ENCODE data around the gene PRSS3.
A peak's percentile ranks its signal among the peaks of the same experiment; 100 is the strongest.
"Not testable (repeated sequence)": the region's sequence is repeated elsewhere in the genome, so short reads cannot be mapped to it uniquely, and the experiment has no call there.

The PRSS3 gene

DNA sequence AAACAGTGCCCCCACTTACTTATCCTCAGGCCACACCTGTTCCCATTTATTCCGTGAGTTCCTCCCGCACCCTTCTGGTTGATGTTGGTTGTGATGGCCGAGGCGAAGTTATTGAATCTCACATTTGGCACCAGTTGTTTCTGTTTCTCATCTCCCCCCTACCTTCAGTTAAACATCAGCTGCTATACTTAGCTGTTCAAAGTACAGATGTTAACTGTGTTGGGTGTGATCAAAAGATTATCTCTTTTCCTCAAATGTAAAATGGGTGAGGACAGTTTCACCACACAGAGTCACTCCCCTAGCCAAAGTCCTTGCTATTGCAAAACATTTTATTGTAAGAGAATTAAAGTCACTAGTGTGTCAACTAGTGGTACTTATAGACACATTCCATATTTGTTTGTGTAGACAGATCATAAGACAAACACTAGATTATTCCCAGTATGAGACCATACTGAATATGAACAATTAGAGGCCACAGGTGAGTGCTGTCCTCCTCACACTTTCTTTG is 43.2 kb upstream of the PRSS3 start:
- TF ChIP-seq, protein P1, sequence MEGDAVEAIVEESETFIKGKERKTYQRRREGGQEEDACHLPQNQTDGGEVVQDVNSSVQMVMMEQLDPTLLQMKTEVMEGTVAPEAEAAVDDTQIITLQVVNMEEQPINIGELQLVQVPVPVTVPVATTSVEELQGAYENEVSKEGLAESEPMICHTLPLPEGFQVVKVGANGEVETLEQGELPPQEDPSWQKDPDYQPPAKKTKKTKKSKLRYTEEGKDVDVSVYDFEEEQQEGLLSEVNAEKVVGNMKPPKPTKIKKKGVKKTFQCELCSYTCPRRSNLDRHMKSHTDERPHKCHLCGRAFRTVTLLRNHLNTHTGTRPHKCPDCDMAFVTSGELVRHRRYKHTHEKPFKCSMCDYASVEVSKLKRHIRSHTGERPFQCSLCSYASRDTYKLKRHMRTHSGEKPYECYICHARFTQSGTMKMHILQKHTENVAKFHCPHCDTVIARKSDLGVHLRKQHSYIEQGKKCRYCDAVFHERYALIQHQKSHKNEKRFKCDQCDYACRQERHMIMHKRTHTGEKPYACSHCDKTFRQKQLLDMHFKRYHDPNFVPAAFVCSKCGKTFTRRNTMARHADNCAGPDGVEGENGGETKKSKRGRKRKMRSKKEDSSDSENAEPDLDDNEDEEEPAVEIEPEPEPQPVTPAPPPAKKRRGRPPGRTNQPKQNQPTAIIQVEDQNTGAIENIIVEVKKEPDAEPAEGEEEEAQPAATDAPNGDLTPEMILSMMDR (conservative IDR thresholded peaks at IDR 0.05; ENCODE audit: low read depth), result no peak
- POLR2A ChIA-PET (ENCODE audit: low non-redundant PET), result no interaction called here
- H3K27ac ChIP-seq, result no peak overlapping the region
- DNase-seq (ENCODE audit: low spot score), result no peak
- CTCF ChIA-PET, result interaction anchor here (1.1 kb wide), 1 partner anchor 14 kb away, joined by 7 read pairs; no protein-coding TSS in a partner anchor

DNA sequence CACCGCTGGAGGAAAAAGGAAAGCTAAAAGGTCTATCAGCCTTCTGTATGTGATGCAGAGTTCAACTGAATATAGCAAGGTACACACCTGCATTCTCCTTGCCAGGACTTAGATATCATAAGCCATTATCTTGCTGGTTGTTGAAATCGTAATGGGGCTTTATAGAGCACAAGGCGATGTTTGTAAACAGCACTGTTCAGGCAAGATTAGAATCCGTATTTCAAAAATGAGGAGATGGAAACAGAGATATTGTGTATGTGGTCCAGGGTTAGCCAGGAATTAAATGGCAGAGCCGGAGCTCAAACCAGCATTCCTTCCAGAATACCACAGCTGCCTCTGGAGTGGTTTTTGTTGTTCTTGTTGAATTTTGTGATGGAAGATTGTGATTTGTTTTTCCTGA is 42.6 kb upstream of the PRSS3 start:
- CTCF ChIA-PET, result interaction anchor here (1.8 kb wide), 1 partner anchor 15 kb away, joined by 5 read pairs; no protein-coding TSS in a partner anchor
- POLR2A ChIA-PET (ENCODE audit: low non-redundant PET); DNase-seq (ENCODE audit: low spot score); H3K27ac ChIP-seq: not testable (repeated sequence)

DNA sequence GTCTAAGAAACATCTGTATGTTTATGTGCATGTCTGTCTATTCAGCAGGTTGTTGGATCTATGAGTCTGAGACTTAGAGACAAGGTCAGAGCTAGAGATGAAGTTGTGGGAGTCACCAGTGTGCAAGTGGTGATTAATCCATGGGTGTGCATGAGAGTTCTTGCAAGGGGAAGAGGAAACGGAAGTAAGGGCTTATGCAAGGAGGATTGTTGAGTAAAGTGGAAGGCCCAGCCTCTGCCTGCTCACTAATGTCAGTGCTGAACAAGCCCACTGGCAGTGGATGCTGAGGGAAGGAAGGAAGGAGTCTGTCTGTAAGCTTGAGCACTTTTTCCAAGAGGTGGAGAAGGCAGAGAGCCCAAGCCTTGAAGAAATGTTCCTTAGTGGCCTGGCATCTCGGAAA is 35.7 kb upstream of the PRSS3 start:
- POLR2A ChIA-PET (ENCODE audit: low non-redundant PET); H3K27ac ChIP-seq; CTCF ChIA-PET: not testable (repeated sequence)
- DNase-seq (ENCODE audit: low spot score), result peak; percentile 50

DNA sequence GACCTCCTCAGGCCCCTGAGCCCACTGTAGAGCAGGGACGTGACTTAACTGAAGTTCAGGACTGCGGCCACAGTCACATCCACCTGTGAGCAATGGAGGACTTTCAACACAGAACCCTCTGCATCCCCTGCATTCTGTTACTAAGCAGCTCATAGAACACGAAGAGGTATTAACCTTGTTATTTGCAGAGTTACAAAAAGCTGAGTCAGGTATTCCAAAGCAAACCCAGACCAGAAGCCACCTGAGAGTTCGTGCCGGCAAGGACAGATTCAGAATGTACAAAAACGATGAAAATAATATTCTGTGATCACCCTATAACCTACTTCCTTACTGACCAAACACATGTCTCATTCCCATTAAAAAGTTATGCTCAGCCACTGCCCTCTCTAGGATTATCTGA is 33.0 kb upstream of the PRSS3 start:
- no peak for DNase-seq (ENCODE audit: low spot score)
- ChIA-PET POLR2A (ENCODE audit: low non-redundant PET) (no interaction called here), CTCF (interaction anchor here (0.8 kb wide), 1 partner anchor 25 kb away, joined by 3 read pairs; no protein-coding TSS in a partner anchor)
- no peak overlapping the region for H3K27ac ChIP-seq
- TF ChIP-seq, protein P1 (conservative IDR thresholded peaks at IDR 0.05; ENCODE audit: low read depth), result no peak

DNA sequence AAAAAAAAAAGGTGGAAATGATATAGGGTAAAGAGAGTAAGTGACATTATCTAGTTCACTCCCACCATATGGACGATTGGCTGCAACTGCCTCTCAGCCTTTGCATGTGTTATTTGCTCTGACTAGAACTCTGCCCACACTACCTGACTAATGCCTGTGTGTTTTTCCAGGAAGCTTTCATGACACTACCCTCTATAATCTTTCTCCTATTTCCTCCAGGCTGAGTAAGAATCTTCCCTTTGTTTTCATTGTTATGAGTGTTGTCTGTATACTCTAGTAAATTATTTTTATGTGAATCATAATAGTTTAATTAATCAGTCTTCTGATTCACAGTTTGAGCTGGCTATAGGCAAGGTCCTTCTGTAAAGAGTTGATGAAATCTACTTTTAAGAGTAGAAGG is 31.7 kb upstream of the PRSS3 start:
- DNase-seq (ENCODE audit: low spot score), result peak; percentile 69
- peak overlapping the region; percentile 58 for H3K27ac ChIP-seq
- POLR2A ChIA-PET (ENCODE audit: low non-redundant PET); CTCF ChIA-PET: not testable (repeated sequence)

DNA sequence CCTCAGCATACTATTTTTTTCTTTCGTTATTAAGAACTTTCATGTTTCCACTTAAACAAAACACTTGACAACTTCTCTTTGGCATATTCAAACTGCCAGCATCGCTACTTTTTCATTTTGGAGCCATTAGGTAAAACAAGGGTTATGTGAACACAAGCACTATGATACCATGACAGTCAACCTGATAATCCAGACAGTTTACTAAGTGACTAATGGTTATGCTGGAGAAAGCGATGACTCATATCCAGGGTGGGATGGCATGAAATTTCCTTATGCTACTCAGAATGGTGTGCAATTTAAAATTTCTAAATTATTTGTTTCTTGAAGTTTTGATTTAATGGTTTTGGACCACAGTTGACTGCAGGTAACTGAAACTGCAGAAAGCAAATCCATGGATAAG is 29.9 kb upstream of the PRSS3 start:
- TF ChIP-seq, protein P1 (conservative IDR thresholded peaks at IDR 0.05; ENCODE audit: low read depth), result no peak
- DNase-seq (ENCODE audit: low spot score), result peak; percentile 64
- H3K27ac ChIP-seq, result no peak overlapping the region; the same call in 1 of the 2 replicates
- ChIA-PET CTCF (no interaction called here), POLR2A (ENCODE audit: low non-redundant PET) (no interaction called here)

DNA sequence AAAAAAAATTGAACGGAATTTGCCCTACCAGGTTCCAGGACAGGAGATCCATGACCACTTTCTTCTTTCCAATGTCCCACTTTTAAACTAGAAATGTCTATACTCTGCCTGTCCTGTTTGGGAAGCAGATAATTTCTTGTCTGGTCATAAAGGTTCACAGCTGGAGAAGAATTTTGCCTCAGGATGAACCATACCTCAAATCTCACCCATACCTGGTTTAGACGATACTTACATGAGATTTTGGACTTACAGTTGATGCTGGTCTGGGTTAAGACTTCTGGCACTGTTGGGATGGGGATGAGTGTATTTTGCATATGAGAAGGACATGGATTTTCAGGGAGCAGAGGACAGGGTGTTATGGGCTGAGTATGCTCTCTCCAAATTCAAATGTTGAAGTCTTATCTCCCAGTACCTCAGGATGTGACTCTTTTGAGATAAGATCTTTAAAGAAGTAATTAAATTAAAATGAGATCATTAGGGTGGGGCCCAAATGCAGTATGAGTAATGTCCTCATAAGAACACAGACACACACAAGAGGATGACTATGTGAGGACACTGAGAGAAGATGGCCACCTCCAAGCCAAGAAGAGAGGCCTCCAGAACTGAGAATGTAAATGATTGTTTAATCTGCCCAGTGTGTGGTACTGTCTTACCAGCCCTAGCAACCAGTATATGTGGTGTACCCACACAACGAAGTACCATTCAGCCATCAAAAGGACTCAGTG is 25.0 kb upstream of the PRSS3 start:
- CTCF ChIA-PET; POLR2A ChIA-PET (ENCODE audit: low non-redundant PET): not testable (repeated sequence)
- peak overlapping the region; percentile 51 for H3K27ac ChIP-seq

DNA sequence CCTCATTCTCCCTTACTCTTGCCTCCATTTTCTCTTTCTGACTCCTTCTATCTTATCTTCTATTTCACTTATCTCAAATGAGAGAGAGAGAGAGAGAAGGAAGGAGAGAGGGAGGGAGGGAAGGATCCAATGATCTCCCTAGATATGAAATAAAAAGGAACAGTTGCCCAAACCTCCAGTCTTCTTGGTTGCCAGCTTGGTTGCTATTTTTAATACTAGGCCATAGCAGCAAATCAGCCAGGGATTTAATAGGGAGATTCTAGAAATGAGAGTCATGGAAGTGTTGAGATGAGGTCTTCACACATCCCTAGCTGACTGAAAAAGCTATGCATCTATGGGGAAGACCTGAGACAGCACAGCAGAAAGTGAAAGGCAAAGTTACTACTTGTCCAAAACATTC is 22.2 kb upstream of the PRSS3 start:
- POLR2A ChIA-PET (ENCODE audit: low non-redundant PET); DNase-seq (ENCODE audit: low spot score); CTCF ChIA-PET; H3K27ac ChIP-seq: not testable (repeated sequence)

More for the DNA sequence above, 25.0 kb upstream of the PRSS3 start:
- DNase-seq (ENCODE audit: low spot score), result not testable (repeated sequence)

DNA sequence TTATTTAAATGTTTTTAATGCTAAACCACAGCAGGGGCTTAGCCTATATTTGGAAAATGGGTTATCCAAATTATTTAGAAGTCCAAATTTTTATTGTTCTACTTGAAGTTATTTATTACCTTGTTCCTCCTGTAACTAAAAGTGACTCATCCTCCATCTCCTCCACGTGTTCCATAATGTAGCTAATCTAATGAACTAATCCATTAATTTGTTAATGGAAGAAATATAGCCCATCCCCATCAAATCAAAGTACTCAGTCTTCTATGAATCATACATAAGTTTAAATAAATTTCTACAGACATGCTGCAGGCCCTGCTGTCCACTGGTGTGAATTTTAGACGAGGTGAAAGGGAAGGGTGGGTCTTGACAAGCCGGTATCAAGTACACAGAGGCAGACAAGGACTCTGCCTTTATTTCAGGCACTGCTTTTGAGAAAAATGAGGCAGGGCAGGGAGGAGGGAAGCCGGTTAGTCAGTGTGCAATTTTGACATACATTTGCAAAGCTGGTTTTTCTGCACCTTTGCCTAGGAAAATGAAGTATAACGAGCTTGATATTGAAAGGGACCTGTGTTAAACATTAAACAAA is 21.2 kb upstream of the PRSS3 start:
- CTCF ChIA-PET, result interaction anchor here (0.6 to 1.1 kb wide), 2 partner anchors 18 to 53 kb away, joined by 4 read pairs; no protein-coding TSS in a partner anchor
- H3K27ac ChIP-seq, result peak overlapping the region; percentile 37; the same call in 1 of the 2 replicates
- DNase-seq (ENCODE audit: low spot score); POLR2A ChIA-PET (ENCODE audit: low non-redundant PET): not testable (repeated sequence)
